Transverse colon (tissue), 4 donors: ENCODE data around the gene SCLT1.

Experiments
- CTCF ChIP-seq, 5 experiments: fragments of 200-600 bp in 3 of 5; fragments of 450-650 bp in 2 of 5; sonication (generic) in 3 of 5; IDR thresholded peaks; 1 replicate in 2 of 5; 2 replicates in 3 of 5; pipeline ENCODE4 v1.5.1; 2016 to 2017; ENCODE audit warnings: antibody characterized with exemption in 5 of 5, inconsistent platforms in 3 of 5, mild to moderate bottlenecking in 2 of 5, moderate library complexity in 1 of 5
- EP300 ChIP-seq: sonication (generic); formaldehyde crosslinking; IDR thresholded peaks from one replicate; pipeline ENCODE4 v1.6.1; 2017; ENCODE audit warnings: antibody characterized with exemption, low read depth
- POLR2A ChIP-seq: fragments of 450-650 bp; IDR thresholded peaks from one replicate; pipeline ENCODE4 v1.6.1; 2016; ENCODE audit warnings: antibody characterized with exemption, mild to moderate bottlenecking, moderate library complexity
- POLR2AphosphoS5 ChIP-seq, 3 donors: sonication (generic); formaldehyde crosslinking; IDR thresholded peaks; one replicate each; pipeline ENCODE4 v1.6.1; 2016; ENCODE audit warnings: antibody characterized with exemption in 3 of 3

- no peak for TF ChIP-seq POLR2A
- no peak for TF ChIP-seq CTCF (IDR thresholded peaks at IDR 0.05)
- TF ChIP-seq EP300: no peak
- no peak for TF ChIP-seq POLR2AphosphoS5 (IDR thresholded peaks at IDR 0.05)
These were observed 247.3 kb downstream of the SCLT1 start for GRCh38 chr4:128846063-128846462.
